ENCODE measurements around the gene ZNF687.

ZNF687 gene

DNA sequence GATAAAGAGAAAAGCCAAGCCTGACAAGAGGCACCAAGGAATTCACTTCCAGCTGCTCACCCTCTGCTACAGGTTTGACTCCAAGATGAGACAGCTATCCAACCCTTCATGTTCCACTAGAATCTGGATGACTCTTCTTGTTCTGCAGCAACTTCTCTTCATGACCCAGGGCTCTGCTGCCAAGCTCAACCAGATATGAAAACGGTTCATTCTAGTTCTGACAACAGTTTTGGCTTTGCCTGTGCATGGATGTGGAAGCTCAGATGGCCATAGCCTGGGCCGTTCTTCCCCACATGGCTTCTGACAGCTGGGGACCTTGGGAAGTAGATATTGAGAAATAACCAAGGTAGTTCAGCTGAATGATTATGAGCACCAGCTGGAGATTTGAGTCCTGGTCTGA, 31.4 kb downstream of the ZNF687 start:
- DNase-seq = no peak

DNA sequence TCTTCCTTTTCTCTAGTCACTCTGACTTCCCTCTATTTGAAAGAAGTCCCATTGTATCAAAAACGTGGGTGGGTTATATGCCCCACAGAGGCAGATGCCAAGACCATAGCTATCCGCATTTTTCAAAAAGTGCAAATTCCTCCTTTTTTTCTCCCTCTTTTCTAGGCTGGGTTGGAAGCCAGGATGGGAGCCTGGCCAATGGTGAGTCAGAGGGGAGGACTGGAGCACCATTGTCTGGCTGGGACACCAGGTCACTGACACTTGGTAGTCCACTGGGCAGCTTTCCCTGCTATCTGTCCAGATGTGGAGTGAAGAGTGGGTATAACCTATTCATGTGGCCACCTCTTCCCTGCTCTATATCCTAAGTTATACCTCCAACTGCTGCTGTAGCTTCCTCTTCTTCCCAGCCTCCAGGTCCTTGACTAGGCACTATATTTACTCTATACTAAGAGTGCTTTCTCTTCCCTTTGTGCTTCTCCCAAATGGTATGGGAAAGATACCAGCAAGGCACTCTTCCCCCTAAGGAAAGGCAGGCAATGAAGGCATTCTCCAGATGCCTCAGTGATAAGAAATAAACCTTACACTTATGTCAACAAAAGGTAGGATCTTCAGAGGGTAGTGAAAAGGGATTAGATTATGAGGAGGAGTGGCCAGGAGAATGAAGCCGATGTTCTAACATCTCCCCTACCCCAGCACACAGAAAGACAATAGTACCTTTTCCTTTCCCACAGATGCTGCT, 32.2 kb downstream of the ZNF687 start:
- no peak for DNase-seq

DNA sequence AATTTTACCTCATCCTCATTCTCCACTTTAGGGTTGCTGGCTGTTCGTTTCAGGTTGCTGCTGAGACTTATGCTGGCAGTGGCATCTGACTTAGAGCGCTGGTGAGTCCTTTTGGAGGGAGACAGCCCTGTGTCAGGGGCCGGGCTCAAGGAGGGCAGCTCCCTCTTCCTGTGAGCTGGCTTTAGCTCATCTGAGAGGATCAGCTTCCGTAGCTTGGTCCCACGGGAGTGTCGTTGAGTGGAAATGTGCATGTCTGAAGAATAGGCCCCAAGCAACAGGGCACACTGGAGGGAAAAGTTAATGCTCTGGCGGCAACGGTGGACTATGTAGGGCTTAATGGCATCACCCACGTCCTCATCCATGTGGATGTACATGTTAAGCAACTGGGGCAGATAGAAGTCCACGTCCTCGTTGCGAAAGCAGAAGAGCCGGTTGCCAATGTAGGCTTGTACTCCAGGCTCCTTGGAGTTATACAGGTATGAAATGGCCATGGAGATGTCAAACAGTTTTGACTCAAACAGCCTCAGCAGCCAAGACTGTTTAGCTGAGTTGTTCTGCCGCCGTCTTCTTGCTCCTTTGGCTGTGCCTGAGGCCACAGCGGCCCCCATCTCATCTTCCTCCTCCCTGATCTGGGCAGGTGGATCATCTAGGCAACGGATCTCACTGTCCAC, 33.6 kb downstream of the ZNF687 start:
- no peak for DNase-seq

DNA sequence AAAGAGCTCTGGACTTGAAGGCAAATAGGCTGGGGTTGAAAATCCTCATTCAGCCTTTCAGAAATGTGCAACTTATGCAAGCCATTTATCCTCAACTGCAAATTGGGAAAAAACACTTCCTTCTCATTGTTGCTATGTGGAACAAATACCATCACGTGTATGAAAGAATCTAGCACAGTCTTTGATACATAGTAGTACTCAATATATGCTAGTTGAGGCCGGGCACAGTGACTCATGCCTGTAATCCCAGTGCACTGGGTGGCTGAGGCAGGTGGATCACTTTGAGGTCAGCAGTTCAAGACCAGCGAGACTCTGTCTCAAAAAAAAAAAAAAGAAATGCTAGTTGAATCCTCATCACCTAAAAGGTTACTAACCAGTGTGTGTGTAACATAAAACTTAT, 36.9 kb downstream of the ZNF687 start:
- no peak for DNase-seq

DNA sequence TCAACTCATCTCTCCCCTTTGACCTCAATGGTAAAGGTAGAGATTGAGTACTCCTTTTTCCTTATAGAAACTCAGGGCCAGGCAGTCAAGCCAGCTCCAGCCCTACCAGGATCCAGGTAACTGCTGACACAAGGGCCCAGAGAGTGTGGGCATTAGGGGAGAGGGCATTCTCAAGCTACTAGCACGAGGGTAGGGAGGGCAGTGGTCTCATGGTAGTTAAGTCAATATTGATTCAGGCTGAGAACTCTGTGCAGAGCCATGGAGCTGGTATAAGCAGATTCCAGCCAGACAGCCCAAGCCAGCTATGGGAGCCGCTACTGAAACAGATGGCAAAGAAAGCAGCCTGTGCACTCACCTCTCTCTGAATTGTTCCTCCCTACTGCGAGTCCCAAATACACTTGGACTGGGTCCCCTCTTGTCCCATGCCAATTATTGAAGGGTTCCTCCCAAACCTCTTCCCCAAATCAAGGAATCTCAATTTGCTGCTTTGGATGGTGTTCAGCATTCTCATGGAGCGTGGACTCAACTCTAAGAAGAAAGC, 42.4 kb downstream of the ZNF687 start:
- DNase-seq = no peak

DNA sequence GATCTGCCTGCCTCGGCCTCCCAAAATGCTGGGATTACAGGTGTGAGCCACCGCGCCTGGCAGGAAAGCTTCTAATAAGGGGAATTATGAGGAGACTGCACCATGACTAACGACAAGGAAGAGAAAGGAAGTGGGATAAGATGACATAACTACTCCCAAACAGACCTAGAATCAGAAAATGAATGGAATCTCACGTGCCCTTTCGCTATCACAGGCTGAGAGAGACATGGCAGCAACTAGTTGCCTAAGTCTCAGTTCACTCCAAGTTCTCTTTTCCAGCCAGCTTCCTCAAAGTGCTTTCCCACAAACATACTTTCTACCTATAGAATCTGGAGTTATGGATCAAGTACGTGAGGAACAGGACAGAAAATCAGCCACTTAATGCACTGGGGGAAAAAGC, 43.1 kb downstream of the ZNF687 start:
- no peak for DNase-seq

DNA sequence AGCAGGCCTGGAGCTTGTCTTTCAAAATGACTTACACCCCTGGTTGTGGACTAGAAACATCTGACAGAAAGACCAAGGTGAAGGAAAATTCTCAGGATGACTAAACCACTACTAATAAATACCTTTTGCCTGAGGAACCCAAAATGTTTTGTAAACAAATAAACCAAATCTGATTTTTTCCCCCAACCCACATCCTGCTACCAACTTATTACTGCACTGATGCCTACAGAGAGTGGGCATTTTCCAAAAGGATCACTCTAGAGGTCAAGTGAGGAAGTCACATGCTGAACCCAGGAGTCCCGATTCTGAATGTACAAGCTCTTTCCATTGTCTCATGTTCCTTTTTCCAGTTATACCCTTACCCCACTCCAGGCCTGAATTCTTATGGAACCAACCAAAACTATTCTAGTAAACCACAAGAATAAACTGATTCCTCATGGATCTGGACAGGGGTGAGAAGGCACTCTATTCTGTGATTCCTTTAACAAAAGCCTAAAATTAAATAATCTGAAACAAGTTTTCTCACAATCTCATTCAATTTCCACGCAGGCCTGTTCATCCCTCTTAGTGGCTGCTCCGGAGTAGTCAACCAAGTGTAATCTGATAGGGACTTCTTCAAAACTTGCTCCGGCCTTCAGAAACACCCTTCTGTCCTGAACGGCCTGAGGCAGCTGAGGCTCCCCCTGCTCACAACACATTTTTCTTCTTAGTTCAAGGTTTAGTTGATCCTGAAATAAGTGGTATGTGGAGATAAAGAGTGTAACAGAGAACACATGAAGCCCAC, 43.7 kb downstream of the ZNF687 start:
- no peak for DNase-seq

DNA sequence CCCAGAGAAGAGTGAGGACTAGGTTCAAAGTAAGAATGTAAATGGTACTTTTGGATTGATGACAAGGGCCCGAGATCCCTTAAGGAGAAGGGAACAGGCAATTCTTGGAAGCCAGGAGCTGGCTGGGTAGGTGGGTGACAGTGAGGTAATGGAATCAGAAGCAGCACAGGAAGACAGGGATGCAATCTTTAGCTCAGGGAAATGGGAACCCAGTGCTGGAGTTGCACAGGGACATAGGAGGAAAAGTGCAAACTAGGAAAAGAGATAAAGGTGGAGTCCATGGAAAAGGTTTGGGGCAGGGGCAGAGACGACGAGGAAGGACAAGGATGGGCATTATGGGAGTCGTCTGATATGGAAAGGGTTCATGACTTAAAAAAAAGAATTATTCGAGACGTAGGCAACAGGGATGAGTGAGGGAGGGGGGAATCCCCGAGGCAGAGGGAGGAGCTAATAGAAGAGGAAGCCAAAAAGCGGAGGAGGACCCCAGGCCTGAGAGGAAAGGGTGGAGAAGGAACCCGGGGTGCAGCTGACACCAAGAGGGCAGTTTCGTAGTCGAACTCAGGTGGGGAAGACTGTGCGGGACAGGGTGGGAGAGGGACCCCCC, 44.6 kb downstream of the ZNF687 start:
- DNase-seq = peak; percentile 68

DNA sequence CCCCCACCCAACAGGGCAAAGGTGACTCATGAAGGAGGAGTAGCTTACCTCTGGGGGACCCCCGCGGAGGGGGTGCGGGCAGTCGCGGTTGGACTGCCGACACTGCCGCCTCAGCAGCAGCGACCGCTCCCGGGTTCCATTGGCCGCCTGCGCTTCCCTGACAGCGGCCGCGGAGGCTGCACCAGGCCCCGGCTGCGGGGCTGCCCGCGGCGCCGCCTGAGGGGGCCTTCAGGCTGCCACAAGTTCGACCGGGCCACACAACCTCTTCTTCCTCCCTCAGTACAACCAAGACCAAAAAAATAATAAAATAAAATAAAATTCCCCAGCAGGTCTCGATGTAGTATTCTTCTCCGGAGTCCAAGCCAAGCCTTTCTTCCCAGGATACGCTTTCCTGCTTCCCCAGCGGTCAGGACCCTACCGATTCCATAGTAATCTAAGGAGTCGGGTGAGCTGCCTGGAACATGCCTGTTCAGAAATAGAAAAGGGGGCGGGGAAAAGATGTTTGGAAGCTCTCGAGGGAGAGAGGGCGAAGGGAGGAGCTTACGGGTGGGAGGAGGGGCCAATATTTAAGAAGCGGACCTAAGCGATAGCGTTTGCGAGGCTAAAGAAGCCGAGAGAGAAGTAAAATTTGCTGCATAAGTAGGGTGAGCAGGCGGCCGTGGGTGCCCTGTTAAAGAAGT, 45.3 kb downstream of the ZNF687 start, which contains the start of gene PI4KB:
Gene PI4KB, minus strand, starts transcription at position 194 of the 680 bp plus-strand sequence. CDS start 10,935 bp downstream, outside the sequence.
- DNase-seq = peak; percentile 100

DNA sequence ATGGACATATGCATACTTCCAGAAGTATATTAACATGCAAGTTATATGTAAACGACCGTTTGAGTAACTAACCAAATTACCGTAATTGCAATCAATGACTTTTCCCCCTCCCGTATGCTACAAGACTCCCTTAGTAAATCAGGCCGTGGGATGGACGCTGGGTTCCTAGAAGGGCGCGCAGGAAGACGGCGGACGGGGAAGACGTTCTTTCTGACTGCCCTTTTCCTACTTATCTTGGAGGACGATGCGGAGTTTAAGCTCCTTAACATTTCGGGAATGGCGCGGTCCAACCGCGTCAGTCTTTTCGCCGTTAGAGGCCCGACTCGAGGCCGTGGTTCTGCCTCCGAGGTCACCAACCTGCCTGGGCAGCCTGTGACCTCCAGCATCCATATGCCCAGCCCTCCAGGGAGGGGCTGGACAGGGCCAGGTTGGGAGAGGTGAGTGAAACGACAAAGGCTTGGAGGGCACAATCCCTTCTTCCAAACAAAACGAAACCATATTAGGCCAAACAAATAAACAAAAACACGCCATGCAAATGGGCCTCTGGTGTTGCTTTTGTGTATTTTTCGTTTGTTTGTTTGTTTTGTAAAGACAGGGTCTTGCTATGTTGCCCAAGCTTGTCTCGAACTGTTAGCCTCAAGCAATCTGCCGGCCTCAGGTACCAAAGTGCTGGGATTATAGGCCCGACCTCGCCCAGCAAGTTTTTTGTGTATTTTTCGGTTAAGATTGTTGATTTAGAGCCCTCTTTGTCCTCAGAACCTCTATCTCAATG, 46.0 kb downstream of the ZNF687 start:
- no peak for DNase-seq

DNA sequence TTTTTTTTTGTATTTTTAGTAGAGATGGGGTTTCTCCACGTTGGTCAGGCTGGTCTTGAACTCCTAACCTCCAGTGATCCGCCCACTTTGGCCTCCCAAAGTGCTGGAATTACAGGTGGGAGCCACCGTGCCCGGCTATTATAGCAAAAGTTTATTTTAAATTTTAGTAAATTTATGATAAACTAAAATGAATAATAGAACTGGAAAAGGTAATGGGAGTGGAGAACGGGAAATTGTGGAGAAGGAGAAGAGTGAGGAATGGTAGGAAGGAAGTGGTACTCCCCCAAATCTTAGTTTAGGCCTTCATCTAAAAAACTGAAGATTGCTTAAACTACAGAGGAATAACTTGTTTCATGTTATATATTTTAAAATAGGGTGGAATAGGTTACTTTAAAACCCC, 52.7 kb downstream of the ZNF687 start:
- DNase-seq = no peak

DNA sequence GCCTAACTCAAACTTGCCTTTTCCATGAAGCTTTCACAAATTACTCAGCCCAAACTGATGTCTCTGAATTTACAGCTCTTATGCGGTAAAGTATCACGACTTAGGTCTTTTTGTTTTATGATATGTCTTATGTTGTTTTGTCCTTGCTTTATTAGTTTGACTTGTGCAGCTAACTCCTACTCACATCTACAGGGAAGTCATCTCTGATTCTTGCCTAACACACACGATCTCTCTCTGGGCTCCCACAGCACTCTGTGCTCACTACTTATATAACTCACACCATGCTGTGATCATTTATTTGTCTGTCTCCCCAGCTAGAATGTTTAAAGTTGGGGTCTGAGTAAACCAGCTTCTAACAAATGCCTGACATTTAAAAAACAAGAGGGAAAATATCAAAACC, 54.5 kb downstream of the ZNF687 start:
- DNase-seq = no peak

DNA sequence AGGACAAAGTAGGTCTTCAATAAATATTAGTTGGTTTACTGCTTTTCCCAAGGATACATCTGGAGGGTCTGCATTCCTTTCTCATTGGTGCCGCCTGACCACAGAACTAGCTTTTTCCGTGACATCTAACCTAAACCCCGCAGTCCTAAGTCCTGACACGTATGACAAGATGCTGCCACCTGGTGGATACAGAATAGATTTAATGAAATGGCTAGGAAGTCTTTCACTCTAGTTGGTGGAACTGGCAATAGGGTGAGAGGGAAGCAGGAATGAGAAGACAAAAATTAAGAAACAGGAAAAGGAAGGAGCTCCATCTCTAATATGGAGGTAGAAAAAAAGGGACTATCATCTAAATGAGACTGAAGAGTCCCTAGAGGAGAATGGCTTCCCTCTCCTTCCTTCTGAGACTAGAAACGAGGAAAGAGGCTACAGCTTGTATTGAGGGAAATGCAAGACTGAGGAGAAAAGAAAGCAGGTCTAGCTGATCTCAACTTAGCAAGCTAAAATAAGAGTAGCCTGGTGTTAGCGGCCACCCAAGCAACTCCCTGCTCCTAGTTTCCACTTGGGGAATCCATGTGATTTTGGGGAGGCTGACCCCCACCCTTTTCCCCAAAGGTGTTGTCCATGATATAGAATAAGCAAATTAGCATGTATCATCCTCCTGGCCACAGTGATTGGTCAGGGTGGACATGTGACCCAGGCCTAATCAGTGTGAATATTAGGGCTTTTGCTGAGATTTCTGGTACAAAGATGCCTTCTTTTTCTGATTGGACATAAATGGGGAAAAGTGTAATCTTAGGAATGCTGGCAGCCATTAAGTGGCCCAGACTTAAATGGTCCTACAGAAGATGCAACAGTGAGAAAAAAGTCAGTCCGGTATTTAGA, 59.0 kb downstream of the ZNF687 start:
- DNase-seq = peak; percentile 88

Measured in NCI-H69 (cell line).